ENCODE results near the gene HMBS. TPM values are rescaled to one million over a fixed set of nuclear protein-coding genes. Genes with fewer than 3 reads are reported as not detected.
"Not testable (repeated sequence)": the region's sequence is repeated elsewhere in the genome, so short reads cannot be mapped to it uniquely, and the experiment has no call there.

Gene HMBS
- total and polyA plus RNA-seq, 2 of the 8 experiments (the other 6 are each of a cell fraction or from before 2014, with no cell fraction given), result 69.3 to 109 TPM

DNA sequence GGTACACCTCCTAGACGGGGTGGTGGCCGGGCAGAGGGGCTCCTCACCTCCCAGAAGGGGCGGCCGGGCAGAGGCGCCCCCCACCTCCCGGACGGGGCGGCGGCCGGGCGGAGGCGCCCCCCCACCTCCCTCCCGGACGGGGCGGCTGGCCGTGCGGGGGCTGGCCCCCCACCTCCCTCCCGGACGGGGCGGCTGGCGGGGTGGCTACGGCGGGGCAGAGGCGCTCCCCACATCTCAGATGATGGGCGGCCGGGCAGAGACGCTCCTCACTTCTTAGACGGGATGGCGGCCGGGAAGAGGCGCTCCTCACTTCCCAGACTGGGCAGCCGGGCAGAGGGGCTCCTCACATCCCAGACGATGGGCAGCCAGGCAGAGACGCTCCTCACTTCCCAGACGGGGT is 25.6 kb upstream of the HMBS start:
- CTCF ChIA-PET (ENCODE audit: partially characterized antibody); FAIRE-seq: not testable (repeated sequence)
- POLR2A ChIA-PET (ENCODE audit: partially characterized antibody), result interaction anchor here (1.0 to 5.1 kb wide), 4 partner anchors 30 to 43 kb away, joined by 3 to 56 read pairs (median 12); partner anchors contain the start of gene DPAGT1

More for the DNA sequence above, 25.6 kb upstream of the HMBS start:
- Histone ChIP-seq H3K79me2 (ENCODE audit: control insufficient read depth in 1 of 2, insufficient read depth in 2 of 2, low read length in 2 of 2) (peaks cover 8 to 21% of the 10 kb centered on the region in 2 experiments; a peak in 3 of 4 replicates), H3K36me3 (ENCODE audit: control insufficient read depth in 2 of 4, insufficient read depth in 4 of 4, low read length in 3 of 4) (peaks cover 8 to 15% (median 12%) of the 10 kb centered on the region in 4 experiments), H3K79me1 (ENCODE audit: low read depth, low read length) (peaks cover 11% of the 10 kb centered on the region)
- not testable (repeated sequence) for H4K5ac ChIP-seq (ENCODE audit: insufficient read length, low read depth, low read length); H3K27me3 ChIP-seq (replicated peaks in 1 of 4; ENCODE audit: control insufficient read depth in 3 of 4, extremely low read depth in 1 of 4, insufficient read depth in 3 of 4, low read length in 3 of 4); H3K14ac ChIP-seq (ENCODE audit: insufficient read length); H3K4ac ChIP-seq (replicated peaks; ENCODE audit: insufficient read length, low read depth, low read length); H3K56ac ChIP-seq (replicated peaks; ENCODE audit: insufficient read length, low read depth, low read length); H2BK120ac ChIP-seq (replicated peaks; ENCODE audit: low read depth, low read length); H4K20me1 ChIP-seq (replicated peaks in 1 of 2; ENCODE audit: control insufficient read depth in 1 of 2, insufficient read depth in 2 of 2, low read length in 2 of 2); H3K23me2 ChIP-seq (ENCODE audit: low read depth, low read length); H2AFZ ChIP-seq (ENCODE audit: low read length); H4K8ac ChIP-seq (ENCODE audit: extremely low read depth, insufficient read depth, low read length); H3K4me1 ChIP-seq (replicated peaks in 1 of 4; ENCODE audit: control insufficient read depth in 3 of 4, insufficient read depth in 4 of 4, low read length in 3 of 4); H3K4me3 ChIP-seq (ENCODE audit: extremely low read depth in 1 of 4, insufficient read depth in 2 of 4, low read depth in 3 of 4, low read length in 4 of 4); H2BK5ac ChIP-seq (ENCODE audit: low read depth, low read length); H2AK5ac ChIP-seq (ENCODE audit: low read depth, low read length); DNase-seq (ENCODE audit: low read depth in 1 of 2, low spot score in 2 of 2); H2BK20ac ChIP-seq (ENCODE audit: low read length); H3K9me3 ChIP-seq (ENCODE audit: insufficient read depth in 2 of 2, low read depth in 1 of 2, low read length in 1 of 2); H2BK12ac ChIP-seq (ENCODE audit: low read depth, low read length); H3K4me2 ChIP-seq (ENCODE audit: insufficient read depth in 1 of 2, low read depth in 2 of 2, low read length in 2 of 2); H2BK15ac ChIP-seq (ENCODE audit: low read length); H3K27ac ChIP-seq (ENCODE audit: low read depth, low read length); H3K23ac ChIP-seq (ENCODE audit: insufficient read length); H3K18ac ChIP-seq (ENCODE audit: extremely low read depth, low read length); H4K91ac ChIP-seq (replicated peaks; ENCODE audit: insufficient read length, low read length); H3K9ac ChIP-seq (replicated peaks in 1 of 4; ENCODE audit: extremely low read depth in 1 of 4, low read depth in 3 of 4, low read length in 3 of 4)
- no CpG with 5 or more reads among the region's 35 CpGs for WGBS, 2 experiments (ENCODE audit: extremely low coverage in 1 of 2, insufficient coverage in 1 of 2, insufficient read length in 1 of 2, insufficient replicate concordance in 2 of 2, low coverage in 1 of 2, low lambda C conversion rate in 2 of 2, missing lambda C conversion rate in 1 of 2)
